Measurements from ENCODE around the gene CMKLR1.

DNA sequence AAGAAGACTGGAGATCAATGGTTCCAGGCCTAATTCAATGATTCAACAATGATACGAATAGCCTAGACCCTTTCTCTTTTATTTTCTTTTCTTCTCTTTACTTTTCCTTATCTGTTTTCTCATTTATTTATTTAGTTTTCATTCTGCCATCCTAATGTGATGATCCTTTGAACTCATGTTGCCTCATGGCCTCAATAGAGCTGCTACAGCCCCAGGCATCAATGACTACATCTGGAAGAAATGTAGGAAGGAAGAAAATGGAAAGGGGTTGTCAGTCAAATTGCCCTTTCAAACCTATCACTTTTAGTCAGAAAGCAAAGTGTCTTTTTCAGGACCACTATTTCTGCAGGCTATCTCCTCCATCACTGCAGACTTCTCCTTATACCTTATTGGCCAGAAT is 69.9 kb downstream of the CMKLR1 start:
- no peak for TF ChIP-seq CTCF (conservative IDR thresholded peaks at IDR 0.05 in 1 of 2, IDR thresholded peaks at IDR 0.05 in 1 of 2; ENCODE audit: low read depth in 1 of 2, low read length in 2 of 2)
- TF ChIP-seq EZH2 (IDR thresholded peaks at IDR 0.05; ENCODE audit: low read length, missing control alignments): no peak

Data from fibroblast of lung (primary cell).